Muscle of back (tissue), 11 donors: ENCODE measurements around the gene TNN. TPM values are rescaled to one million over a fixed set of nuclear protein-coding genes. Genes with fewer than 3 reads are reported as not detected.

Experiments used
- DNase-seq, 3 donors: peaks; one replicate each; pipeline versions ENCODE4 v3.0.0 to v3.0.0-alpha.2; 2013
- polyA plus RNA-seq, 10 donors: library from polyadenylated mRNA; unstranded; fragments of 120-200 nt; gene quantifications; one replicate each; pipeline ENCODE4 v1.2.1, GENCODE V29; 2013; ENCODE audit not compliant: insufficient read length in 10 of 10

The TNN gene
- polyA plus RNA-seq, 10 donors = 3.1 to 6.3 (median 5.1) TPM

GRCh38 chr1:175145899-175146528 is 78.4 kb downstream of the TNN start:
- DNase-seq = no peak

- peak in 2 of 3 donors; percentile 68 to 78 for DNase-seq
These were observed 79.0 kb downstream of the TNN start for GRCh38 chr1:175146529-175147213.

- no peak for DNase-seq
These were observed 79.9 kb downstream of the TNN start for GRCh38 chr1:175147569-175147968.

- no peak for DNase-seq
These were observed 80.4 kb downstream of the TNN start for GRCh38 chr1:175148068-175148467.

- DNase-seq = no peak
These were observed 83.1 kb downstream of the TNN start for GRCh38 chr1:175150596-175151319.

GRCh38 chr1:175152006-175152652 is 84.5 kb downstream of the TNN start:
- peak in 2 of 3 donors; percentile 73 to 78 for DNase-seq

GRCh38 chr1:175154629-175155472 is 87.2 kb downstream of the TNN start:
- peak; percentile 47 to 81 (median 76) for DNase-seq

GRCh38 chr1:175155473-175155856 is 87.8 kb downstream of the TNN start:
- no peak for DNase-seq

GRCh38 chr1:175155936-175156335 is 88.3 kb downstream of the TNN start:
- no peak for DNase-seq

GRCh38 chr1:175157200-175157599 is 89.6 kb downstream of the TNN start:
- DNase-seq = no peak

- DNase-seq = no peak
These were observed 90.5 kb downstream of the TNN start for GRCh38 chr1:175158170-175158591.

- DNase-seq = peak; percentile 60 to 93 (median 84)
These were observed 95.3 kb downstream of the TNN start for GRCh38 chr1:175162955-175163354.

- no peak for DNase-seq
These were observed 96.1 kb downstream of the TNN start for GRCh38 chr1:175163702-175164101.

GRCh38 chr1:175164751-175165150 is 97.1 kb downstream of the TNN start:
- DNase-seq = no peak

- no peak for DNase-seq
These were observed 99.1 kb downstream of the TNN start for GRCh38 chr1:175166746-175167145.

- no peak for DNase-seq
These were observed 100.2 kb downstream of the TNN start for GRCh38 chr1:175167861-175168260.

- no peak for DNase-seq
These were observed 101.1 kb downstream of the TNN start for GRCh38 chr1:175168782-175169181.

GRCh38 chr1:175169286-175170018 is 101.8 kb downstream of the TNN start:
- DNase-seq = no peak

- DNase-seq = no peak
These were observed 103.6 kb downstream of the TNN start for GRCh38 chr1:175171036-175171913.

GRCh38 chr1:175172503-175172902 is 104.9 kb downstream of the TNN start:
- DNase-seq = no peak
